ENCODE measurements around the gene SCIN. TPM values are rescaled to one million over a fixed set of nuclear protein-coding genes. Genes with fewer than 3 reads are reported as not detected.

Gene SCIN
- polyA plus RNA-seq, 1 of the 3 experiments (the other 2 are of a cell fraction), result 0.02 TPM

DNA sequence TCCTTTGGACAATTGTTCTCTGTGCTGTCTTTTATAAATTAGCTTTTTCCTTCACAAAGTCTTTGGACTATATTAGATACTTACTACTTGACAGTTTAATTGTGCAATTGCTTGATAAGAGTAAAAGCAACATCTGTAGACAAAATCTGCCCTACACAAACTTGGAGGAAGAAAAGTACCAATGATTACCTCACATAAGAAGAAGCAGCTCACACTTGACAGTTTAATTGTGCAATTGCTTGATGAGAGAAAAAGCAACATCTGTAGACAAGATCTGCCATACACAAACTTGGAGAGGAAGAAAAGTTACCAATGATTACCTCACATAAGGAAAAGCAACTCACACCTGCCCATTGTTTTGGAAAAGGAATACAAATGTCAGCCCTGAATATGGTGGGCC is 17.1 kb upstream of the SCIN start:
- H3F3A ChIP-seq (replicated peaks; ENCODE audit: insufficient read depth), result no peaks in the 10 kb centered on the region
- no peak overlapping the region for H3K27ac ChIP-seq (ENCODE audit: low read depth in 2 of 2, low read length in 1 of 2)
- no peak overlapping the region for H2AFZ ChIP-seq (ENCODE audit: low read depth)
- no peak overlapping the region for H3K4me3 ChIP-seq (ENCODE audit: low read depth in 2 of 2, low read length in 1 of 2)
- no peaks in the 10 kb centered on the region for H3K36me3 ChIP-seq (replicated peaks in 1 of 2; ENCODE audit: control insufficient read depth in 1 of 2, insufficient read depth in 2 of 2, low read length in 1 of 2)
- H3K4me1 ChIP-seq (ENCODE audit: control insufficient read depth in 1 of 2, insufficient read depth in 2 of 2, low read depth in 1 of 2, low read length in 1 of 2), result no peaks in the 10 kb centered on the region; a peak in 1 of 4 replicates
- POLR2A ChIA-PET, result no interaction called here
- H3K9me2 ChIP-seq, result no peaks in the 10 kb centered on the region
- no peaks in the 10 kb centered on the region for H3K79me2 ChIP-seq (ENCODE audit: insufficient read depth)
- no peaks in the 10 kb centered on the region for H3K27me3 ChIP-seq (ENCODE audit: insufficient read depth)
- TF ChIP-seq, protein P1, sequence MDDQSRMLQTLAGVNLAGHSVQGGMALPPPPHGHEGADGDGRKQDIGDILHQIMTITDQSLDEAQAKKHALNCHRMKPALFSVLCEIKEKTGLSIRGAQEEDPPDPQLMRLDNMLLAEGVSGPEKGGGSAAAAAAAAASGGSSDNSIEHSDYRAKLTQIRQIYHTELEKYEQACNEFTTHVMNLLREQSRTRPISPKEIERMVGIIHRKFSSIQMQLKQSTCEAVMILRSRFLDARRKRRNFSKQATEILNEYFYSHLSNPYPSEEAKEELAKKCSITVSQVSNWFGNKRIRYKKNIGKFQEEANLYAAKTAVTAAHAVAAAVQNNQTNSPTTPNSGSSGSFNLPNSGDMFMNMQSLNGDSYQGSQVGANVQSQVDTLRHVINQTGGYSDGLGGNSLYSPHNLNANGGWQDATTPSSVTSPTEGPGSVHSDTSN (IDR thresholded peaks at IDR 0.05), result no peak
- TF ChIP-seq, protein P2, sequence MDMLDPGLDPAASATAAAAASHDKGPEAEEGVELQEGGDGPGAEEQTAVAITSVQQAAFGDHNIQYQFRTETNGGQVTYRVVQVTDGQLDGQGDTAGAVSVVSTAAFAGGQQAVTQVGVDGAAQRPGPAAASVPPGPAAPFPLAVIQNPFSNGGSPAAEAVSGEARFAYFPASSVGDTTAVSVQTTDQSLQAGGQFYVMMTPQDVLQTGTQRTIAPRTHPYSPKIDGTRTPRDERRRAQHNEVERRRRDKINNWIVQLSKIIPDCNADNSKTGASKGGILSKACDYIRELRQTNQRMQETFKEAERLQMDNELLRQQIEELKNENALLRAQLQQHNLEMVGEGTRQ (IDR thresholded peaks at IDR 0.05; ENCODE audit: borderline replicate concordance, low read depth, low read length), result no peak
- no peak for TF ChIP-seq FOSL2 (IDR thresholded peaks at IDR 0.05; ENCODE audit: borderline replicate concordance, low read depth)
- no peak for TF ChIP-seq MEF2A (IDR thresholded peaks at IDR 0.05; ENCODE audit: borderline replicate concordance, low read depth)
- TF ChIP-seq, protein P3, sequence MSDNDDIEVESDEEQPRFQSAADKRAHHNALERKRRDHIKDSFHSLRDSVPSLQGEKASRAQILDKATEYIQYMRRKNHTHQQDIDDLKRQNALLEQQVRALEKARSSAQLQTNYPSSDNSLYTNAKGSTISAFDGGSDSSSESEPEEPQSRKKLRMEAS (IDR thresholded peaks at IDR 0.05; ENCODE audit: low read depth), result no peak
- TF ChIP-seq MXI1 (IDR thresholded peaks at IDR 0.05; ENCODE audit: low read depth, low read length), result no peak
- no peak for TF ChIP-seq RXRA (IDR thresholded peaks at IDR 0.05; ENCODE audit: borderline replicate concordance, low read depth)
- TF ChIP-seq GABPA (IDR thresholded peaks at IDR 0.05; ENCODE audit: low read depth), result no peak
- no peak for TF ChIP-seq FOXM1 (IDR thresholded peaks at IDR 0.05; ENCODE audit: low read depth)
- TF ChIP-seq RFX5 (IDR thresholded peaks at IDR 0.05; ENCODE audit: low read length), result no peak
- TF ChIP-seq, protein P4, sequence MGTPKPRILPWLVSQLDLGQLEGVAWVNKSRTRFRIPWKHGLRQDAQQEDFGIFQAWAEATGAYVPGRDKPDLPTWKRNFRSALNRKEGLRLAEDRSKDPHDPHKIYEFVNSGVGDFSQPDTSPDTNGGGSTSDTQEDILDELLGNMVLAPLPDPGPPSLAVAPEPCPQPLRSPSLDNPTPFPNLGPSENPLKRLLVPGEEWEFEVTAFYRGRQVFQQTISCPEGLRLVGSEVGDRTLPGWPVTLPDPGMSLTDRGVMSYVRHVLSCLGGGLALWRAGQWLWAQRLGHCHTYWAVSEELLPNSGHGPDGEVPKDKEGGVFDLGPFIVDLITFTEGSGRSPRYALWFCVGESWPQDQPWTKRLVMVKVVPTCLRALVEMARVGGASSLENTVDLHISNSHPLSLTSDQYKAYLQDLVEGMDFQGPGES (IDR thresholded peaks at IDR 0.05; ENCODE audit: low read depth, low read length), result no peak
- no peak for TF ChIP-seq EZH2phosphoT487 (IDR thresholded peaks at IDR 0.05; ENCODE audit: borderline replicate concordance, low read depth)
- TF ChIP-seq JUND (IDR thresholded peaks at IDR 0.05), result no peak
- TF ChIP-seq, protein P5, sequence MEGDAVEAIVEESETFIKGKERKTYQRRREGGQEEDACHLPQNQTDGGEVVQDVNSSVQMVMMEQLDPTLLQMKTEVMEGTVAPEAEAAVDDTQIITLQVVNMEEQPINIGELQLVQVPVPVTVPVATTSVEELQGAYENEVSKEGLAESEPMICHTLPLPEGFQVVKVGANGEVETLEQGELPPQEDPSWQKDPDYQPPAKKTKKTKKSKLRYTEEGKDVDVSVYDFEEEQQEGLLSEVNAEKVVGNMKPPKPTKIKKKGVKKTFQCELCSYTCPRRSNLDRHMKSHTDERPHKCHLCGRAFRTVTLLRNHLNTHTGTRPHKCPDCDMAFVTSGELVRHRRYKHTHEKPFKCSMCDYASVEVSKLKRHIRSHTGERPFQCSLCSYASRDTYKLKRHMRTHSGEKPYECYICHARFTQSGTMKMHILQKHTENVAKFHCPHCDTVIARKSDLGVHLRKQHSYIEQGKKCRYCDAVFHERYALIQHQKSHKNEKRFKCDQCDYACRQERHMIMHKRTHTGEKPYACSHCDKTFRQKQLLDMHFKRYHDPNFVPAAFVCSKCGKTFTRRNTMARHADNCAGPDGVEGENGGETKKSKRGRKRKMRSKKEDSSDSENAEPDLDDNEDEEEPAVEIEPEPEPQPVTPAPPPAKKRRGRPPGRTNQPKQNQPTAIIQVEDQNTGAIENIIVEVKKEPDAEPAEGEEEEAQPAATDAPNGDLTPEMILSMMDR (IDR thresholded peaks at IDR 0.05), result no peak
- no peak for TF ChIP-seq RAD21 (IDR thresholded peaks at IDR 0.05; ENCODE audit: low read length)
- H3K9ac ChIP-seq, result no peak overlapping the region
- no peaks in the 10 kb centered on the region for H4K20me1 ChIP-seq (ENCODE audit: insufficient read depth)
- no peak for DNase-seq
- CTCF ChIA-PET, result interaction anchor here (1.0 to 2.0 kb wide), 3 partner anchors 10 to 64 kb away, joined by 3 to 7 read pairs (median 3); no protein-coding TSS in a partner anchor
- no peak overlapping the region for H3K4me2 ChIP-seq
- H3K9me3 ChIP-seq, result no peaks in the 10 kb centered on the region

Data from SK-N-SH (cell line).